Hematopoietic multipotent progenitor cell treated with erythropoietin and hydrocortisone succinate and interleukin-3 and kit ligand, for 8 days (in vitro differentiated cells): ENCODE results near the gene OTUB2.
"Not testable (repeated sequence)": the region's sequence is repeated elsewhere in the genome, so short reads cannot be mapped to it uniquely, and the experiment has no call there.

Experiments
- DNase-seq: peaks from one replicate; pipeline ENCODE4 v3.0.0-alpha.2; 2015

OTUB2 gene

GRCh38 chr14:94062344-94062940 lies 36.3 kb downstream of the OTUB2 start:
- DNase-seq = no peak

DNA sequence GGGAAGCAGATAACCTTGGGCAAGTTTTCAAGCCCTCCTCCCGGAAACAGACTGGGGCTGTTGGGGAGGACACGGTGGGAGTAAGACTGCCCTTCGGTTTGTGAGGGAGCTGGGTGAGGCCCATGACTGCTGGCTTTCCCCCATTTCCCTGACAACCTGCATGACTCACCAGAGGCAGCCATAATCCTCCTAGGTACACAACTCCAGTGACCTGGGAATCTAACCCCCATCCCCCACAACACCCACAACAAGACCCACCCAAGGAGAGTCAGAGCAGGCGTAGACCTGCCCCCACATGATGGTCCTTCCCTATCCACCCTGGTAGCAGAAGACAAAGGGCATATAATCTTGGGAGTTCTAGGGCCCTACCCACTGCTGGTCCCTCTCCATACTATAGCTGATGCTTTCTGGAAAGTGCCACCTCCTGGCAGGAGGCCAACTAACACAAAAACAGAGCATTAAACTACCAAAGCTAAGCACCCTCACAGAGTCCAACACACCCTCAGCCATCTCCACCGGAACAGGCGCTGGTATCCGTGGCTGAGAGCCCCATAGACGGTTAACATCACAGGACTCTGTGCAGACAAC lies 40.0 kb downstream of the OTUB2 start:
- DNase-seq = no peak

- DNase-seq = not testable (repeated sequence)
Measured at GRCh38 chr14:94072076-94072475, 45.9 kb downstream of the OTUB2 start.

GRCh38 chr14:94074534-94074933 lies 48.4 kb downstream of the OTUB2 start:
- no peak for DNase-seq

DNA sequence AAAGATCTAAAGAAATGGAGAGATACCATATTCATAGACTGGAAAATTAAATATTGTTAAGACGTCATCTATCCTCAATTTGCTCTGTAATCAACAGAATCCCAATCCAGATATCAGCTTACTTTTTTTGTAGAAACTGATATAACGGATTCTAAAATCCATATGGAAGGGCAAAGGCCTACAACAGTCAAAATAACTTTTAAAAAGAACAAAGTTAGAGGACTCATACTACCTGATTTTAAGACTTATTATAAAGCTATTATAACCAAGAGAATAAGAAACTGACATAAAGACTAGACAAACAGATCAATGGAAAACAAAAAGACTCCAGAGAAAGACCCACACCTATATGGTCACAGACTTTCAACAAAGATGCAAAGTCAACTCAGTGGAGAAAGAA lies 48.9 kb downstream of the OTUB2 start:
- DNase-seq = no peak

DNA sequence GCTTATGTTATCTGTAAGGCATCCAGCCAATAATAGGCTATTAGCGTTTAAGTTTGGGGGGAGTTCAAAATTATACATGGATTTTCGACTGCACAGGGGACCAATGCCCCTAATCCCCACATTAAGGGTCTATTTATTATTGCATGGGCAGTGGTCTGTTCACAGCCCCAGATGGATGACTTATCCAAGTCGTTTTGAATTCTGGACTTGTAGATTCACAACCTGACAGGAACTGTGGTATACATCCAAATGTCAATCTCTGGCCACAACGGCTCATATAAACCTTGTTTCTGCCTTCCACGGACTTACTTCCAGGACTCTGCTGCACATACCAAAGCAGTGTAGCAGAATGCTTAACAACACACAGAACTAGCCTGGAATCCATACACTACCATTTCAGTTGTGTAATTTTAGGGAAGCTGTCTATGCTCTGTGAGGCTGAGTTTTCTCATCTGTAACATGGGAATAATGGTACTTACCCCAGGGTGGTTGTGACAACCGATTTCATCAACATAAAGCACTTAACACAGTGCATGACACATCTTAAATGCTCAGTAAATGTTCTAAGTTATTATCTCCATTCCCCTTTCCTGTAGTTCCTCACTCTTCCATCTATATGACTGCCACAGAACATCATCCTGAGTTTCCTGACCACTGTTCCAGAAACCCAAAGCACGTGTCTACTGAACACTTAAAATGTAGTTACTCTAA lies 51.1 kb downstream of the OTUB2 start:
- no peak for DNase-seq

DNA sequence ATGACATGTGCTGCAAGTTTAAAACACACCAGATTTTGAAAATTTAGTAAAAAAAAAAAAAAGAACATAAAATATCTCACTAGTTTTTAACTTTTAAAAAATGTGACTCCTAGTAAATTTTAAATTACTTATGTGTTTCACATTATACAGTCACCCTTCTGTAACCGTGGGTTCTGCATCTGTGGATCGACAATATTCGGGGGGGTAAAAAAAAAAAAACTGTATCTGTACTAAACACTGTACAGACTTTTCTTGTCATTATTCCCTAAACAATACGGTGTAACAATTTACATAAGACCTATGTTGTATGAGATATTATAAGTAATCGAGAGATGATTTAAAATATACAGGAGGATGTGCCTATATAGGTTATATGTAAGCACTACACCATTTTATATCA lies 51.7 kb downstream of the OTUB2 start:
- DNase-seq = no peak

GRCh38 chr14:94079891-94080620 lies 53.9 kb downstream of the OTUB2 start:
- DNase-seq = peak; percentile 52

DNA sequence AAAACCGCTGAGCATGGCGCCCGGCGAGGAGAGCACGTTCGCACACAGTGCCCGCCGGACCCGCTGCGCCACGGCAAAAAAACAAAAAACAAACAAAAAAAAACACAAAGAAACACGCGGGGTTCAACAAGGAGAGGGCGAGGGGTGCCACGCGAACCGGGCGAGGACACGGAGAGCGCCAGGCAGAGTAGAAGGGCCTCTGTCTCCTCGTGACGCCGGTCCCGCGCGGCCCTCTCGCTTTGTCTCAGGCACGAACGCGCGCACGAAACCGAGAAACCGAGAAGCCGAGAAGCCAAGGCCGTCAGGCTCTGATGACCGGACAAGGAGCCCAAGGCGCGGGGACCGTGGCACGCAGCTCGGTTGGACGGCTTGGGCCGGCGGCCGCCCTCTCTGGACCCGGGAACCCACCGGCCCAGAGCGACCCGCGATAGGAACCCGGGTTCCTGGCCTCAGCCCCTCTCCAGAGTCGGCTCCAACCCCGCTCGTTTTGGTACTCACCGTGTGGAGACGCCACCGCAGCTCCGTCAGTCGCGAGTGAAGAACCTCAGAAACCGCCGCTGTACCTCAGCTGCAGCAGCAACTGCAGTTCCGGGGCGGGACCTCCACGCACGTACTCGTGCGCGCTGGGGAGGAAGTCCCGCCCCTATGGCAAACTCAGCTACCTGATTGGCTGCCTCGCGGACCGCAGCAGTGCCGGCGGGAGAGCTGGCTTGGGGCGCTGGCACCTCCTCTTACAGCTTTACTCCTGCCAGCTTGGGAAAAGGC lies 54.7 kb downstream of the OTUB2 start, which contains the start of the genes DDX24 and IFI27L1:
DDX24 (minus strand) TSS at position 582 of the 765 bp plus-strand sequence. CDS start 1,460 bp downstream, outside the sequence.
IFI27L1 (plus strand) TSS at position 690 of the 765 bp plus-strand sequence. CDS start 15,628 bp downstream, outside the sequence.
- DNase-seq = peak; percentile 94

GRCh38 chr14:94081386-94081820 lies 55.3 kb downstream of the OTUB2 start:
- DNase-seq = no peak

DNA sequence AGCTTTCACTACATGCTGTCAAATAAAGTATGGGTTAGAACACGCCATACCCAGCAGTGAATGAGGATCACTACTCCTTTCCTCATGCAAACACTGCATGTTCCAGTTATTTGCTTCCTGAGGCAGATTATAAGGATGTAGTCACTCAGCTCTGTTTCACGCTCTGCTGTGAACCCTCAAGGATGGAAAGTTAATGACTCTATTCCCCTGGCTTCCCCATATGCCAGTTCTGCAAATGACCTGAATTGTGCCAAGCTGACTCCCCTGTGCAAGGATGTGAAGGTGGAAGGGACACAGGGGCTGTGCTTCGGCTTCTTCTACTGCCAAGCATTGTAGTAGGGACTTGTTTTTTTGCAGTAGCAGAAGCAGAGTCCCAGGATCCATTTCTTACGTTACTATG lies 61.8 kb downstream of the OTUB2 start:
- DNase-seq = no peak

- no peak for DNase-seq
Measured at GRCh38 chr14:94088516-94088915, 62.4 kb downstream of the OTUB2 start.

DNA sequence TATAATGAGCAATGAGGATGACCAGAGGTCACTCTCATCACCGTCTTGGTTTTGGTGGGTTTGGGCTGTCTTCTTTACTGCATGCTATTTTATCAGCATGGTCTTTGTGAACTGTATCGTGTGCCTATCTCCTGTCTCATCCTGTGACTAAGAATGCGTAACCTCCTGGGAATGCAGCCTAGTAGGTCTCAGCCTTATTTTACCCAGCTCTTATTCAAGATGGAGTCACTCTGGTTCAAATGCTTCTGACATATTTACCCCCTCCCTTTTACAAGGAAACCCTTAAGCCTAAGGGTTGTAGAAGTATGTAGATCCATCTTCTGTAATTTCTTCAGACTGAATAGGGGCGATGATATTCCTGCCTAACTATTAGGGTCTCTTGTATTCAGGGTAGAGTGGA lies 63.3 kb downstream of the OTUB2 start:
- DNase-seq = no peak

GRCh38 chr14:94093418-94093817 lies 67.3 kb downstream of the OTUB2 start:
- no peak for DNase-seq

- DNase-seq = no peak
Measured at GRCh38 chr14:94097091-94097490, 71.0 kb downstream of the OTUB2 start.
